MM.1S (cell line): ENCODE results near the gene ZNF277.

ENCODE experiments used
- DNase-seq: peaks from one replicate; pipeline ENCODE4 v3.0.0-alpha.2; 2015
- H2AFZ ChIP-seq: fragments of 300-600 bp; sonication (generic); 2 replicates; pipeline ENCODE4 v1.6.0; 2016; ENCODE audit warnings: antibody characterized with exemption, low read length
- H3F3A ChIP-seq: fragments of 300-600 bp; sonication (generic); 2 replicates; pipeline ENCODE4 v1.6.1; 2016; ENCODE audit warnings: mild to moderate bottlenecking, antibody characterized with exemption, low read length, moderate library complexity, mixed read lengths; ENCODE audit not compliant: insufficient read depth
- H3K27ac ChIP-seq: fragments of 300-600 bp; sonication (generic); 2 replicates; pipeline ENCODE4 v1.5.1; 2016; ENCODE audit warnings: mild to moderate bottlenecking, low read length
- H3K27me3 ChIP-seq: fragments of 300-600 bp; sonication (generic); replicated peaks from 2 replicates; pipeline ENCODE4 v1.6.0; 2016; ENCODE audit warnings: low read length; ENCODE audit not compliant: insufficient read depth
- H3K36me3 ChIP-seq: fragments of 300-600 bp; sonication (generic); replicated peaks from 2 replicates; pipeline ENCODE4 v1.6.1; 2016; ENCODE audit warnings: mild to moderate bottlenecking, low read length, mixed read lengths; ENCODE audit not compliant: insufficient read depth
- H3K4me1 ChIP-seq: fragments of 300-600 bp; sonication (generic); 2 replicates; pipeline ENCODE4 v1.6.1; 2016; ENCODE audit warnings: low read length, mixed read lengths
- H3K4me2 ChIP-seq: fragments of 300-600 bp; sonication (generic); 2 replicates; pipeline ENCODE4 v1.6.0; 2016; ENCODE audit warnings: low read depth, low read length
- H3K4me3 ChIP-seq: fragments of 300-600 bp; sonication (generic); 2 replicates; pipeline ENCODE4 v1.5.1; 2016; ENCODE audit warnings: low read length, mixed read lengths
- H3K79me2 ChIP-seq: fragments of 300-600 bp; sonication (generic); 2 replicates; pipeline ENCODE4 v1.6.1; 2016; ENCODE audit warnings: mixed run types, low read length, mixed read lengths
- H3K9ac ChIP-seq: fragments of 300-600 bp; sonication (generic); 2 replicates; pipeline ENCODE4 v1.6.1; 2016; ENCODE audit warnings: low read length, mixed read lengths
- H3K9me2 ChIP-seq: fragments of 300-600 bp; sonication (generic); replicated peaks from 2 replicates; pipeline ENCODE4 v1.6.1; 2016; ENCODE audit warnings: mild to moderate bottlenecking, low read length, mixed read lengths; ENCODE audit not compliant: insufficient read depth
- H3K9me3 ChIP-seq: fragments of 300-600 bp; sonication (generic); replicated peaks from 2 replicates; pipeline ENCODE4 v1.6.1; 2016; ENCODE audit warnings: mild to moderate bottlenecking, low read length, mixed read lengths; ENCODE audit not compliant: insufficient read depth
- H4K20me1 ChIP-seq: fragments of 300-600 bp; sonication (generic); 2 replicates; pipeline ENCODE4 v1.6.1; 2016; ENCODE audit warnings: mild to moderate bottlenecking, low read length, moderate library complexity, mixed read lengths; ENCODE audit not compliant: insufficient read depth
- CTCF ChIP-seq: fragments of 300-600 bp; sonication (generic); IDR thresholded peaks from 2 replicates; pipeline ENCODE4 v1.5.1; 2016; ENCODE audit warnings: antibody characterized with exemption, low read length, mixed read lengths
- EZH2 ChIP-seq: fragments of 300-600 bp; sonication (generic); optimal IDR thresholded peaks from 2 replicates; pipeline ENCODE3; 2017; ENCODE audit warnings: low read depth, mild to moderate bottlenecking, antibody characterized with exemption, low read length, mixed read lengths
- EZH2phosphoT487 ChIP-seq: fragments of 300-600 bp; sonication (generic); IDR thresholded peaks from 2 replicates; pipeline ENCODE4 v1.6.1; 2018; ENCODE audit warnings: antibody characterized with exemption, low read length

Gene ZNF277

GRCh38 chr7:112381311-112382091, 175.0 kb downstream of the ZNF277 start:
- Histone ChIP-seq H3K79me2 (no peaks in the 10 kb centered on the region), H3K27me3 (no peaks in the 10 kb centered on the region), H3K4me3 (no peak overlapping the region), H4K20me1 (no peaks in the 10 kb centered on the region), H3K9ac (no peak overlapping the region), H3K27ac (no peak overlapping the region), H2AFZ (no peak overlapping the region), H3K9me2 (no peaks in the 10 kb centered on the region), H3K9me3 (no peaks in the 10 kb centered on the region), H3K4me2 (no peak overlapping the region), H3K36me3 (no peaks in the 10 kb centered on the region), H3K4me1 (no peaks in the 10 kb centered on the region), H3F3A (no peaks in the 10 kb centered on the region)
- TF ChIP-seq CTCF (no peak), EZH2phosphoT487 (no peak), EZH2 (no peak)
- no peak for DNase-seq

DNA sequence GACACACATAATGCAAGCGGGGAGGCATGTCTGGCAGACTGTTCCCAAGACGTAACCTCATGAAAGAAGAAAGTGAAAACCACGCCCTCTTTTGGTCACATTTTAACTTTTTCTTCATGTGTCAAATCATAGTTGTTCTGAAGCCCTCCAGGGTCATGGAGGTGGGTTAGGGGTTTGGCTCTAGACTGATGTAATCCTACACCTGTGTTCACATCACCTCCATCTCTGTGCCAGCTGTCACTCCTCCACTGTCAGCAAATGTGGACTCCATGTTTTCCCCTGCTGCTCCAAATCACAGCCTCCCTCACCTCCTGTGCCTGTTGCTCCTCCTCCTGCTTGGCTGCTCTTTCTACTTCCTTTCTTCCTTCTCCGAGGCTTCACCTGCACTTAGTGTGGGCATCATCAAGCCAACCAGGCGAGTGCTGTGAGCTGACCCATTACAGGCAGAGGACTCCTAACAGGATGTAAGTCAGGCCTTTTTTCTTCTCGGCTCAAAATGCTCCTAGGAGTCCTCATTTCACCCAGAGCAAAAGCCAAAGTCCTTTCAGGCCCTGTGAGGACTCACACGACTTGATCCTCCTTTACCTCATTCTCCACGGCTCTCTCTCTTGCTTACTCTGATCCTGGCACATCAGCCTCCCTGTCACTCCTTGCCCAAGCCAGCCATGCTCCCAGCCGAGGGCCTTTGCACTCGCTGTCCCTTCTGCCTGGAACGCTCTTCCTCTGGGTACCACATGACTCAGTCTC, 177.3 kb downstream of the ZNF277 start:
- peak; percentile 35 for DNase-seq
- H3K4me2 ChIP-seq = no peak overlapping the region
- no peak overlapping the region for H2AFZ ChIP-seq
- no peaks in the 10 kb centered on the region for H3F3A ChIP-seq
- no peak overlapping the region for H3K9ac ChIP-seq
- H3K9me3 ChIP-seq = no peaks in the 10 kb centered on the region
- no peak overlapping the region for H3K4me3 ChIP-seq
- H4K20me1 ChIP-seq = no peaks in the 10 kb centered on the region
- H3K27me3 ChIP-seq = no peaks in the 10 kb centered on the region
- no peak for TF ChIP-seq EZH2phosphoT487
- TF ChIP-seq CTCF = peak; percentile 15; the same call in 1 of the 2 replicates
- no peak overlapping the region for H3K27ac ChIP-seq
- no peaks in the 10 kb centered on the region for H3K9me2 ChIP-seq
- H3K4me1 ChIP-seq = no peaks in the 10 kb centered on the region
- no peaks in the 10 kb centered on the region for H3K36me3 ChIP-seq
- no peaks in the 10 kb centered on the region for H3K79me2 ChIP-seq

DNA sequence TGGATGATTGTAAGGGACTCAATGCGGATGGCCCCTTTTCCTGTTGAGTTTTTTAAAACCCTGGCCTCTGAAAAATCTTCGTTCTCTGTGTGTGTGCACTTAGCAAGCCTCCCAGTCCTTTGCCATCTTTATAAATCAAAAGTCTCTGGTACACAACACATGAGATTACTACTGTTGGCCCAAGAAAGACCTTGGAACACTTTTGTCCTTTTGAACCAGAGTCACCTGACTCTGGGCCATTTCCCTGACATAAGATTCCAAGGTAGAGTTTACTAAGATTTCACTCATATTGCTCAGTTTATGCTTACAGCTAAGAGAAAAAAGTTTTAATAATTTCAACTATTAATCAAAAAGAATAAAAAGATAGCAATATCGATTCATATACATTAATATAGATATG, 179.0 kb downstream of the ZNF277 start:
- Histone ChIP-seq H3K4me3 (no peak overlapping the region), H3F3A (0 out of 2 replicates have a peak, but pooled peaks cover 2% of the 10 kb centered on the region), H3K36me3 (no peaks in the 10 kb centered on the region), H3K9me3 (no peaks in the 10 kb centered on the region), H2AFZ (no peak overlapping the region), H3K4me2 (no peak overlapping the region), H4K20me1 (no peaks in the 10 kb centered on the region), H3K27ac (no peak overlapping the region), H3K27me3 (no peaks in the 10 kb centered on the region), H3K4me1 (no peaks in the 10 kb centered on the region), H3K79me2 (no peaks in the 10 kb centered on the region), H3K9me2 (no peaks in the 10 kb centered on the region), H3K9ac (no peak overlapping the region)
- DNase-seq = no peak
- TF ChIP-seq EZH2phosphoT487 (no peak), CTCF (no peak)
